Fibroblast of villous mesenchyme (primary cell): ENCODE measurements around the gene OGFOD3. TPM values are rescaled to one million over a fixed set of nuclear protein-coding genes. Genes with fewer than 3 reads are reported as not detected.
A peak's percentile ranks its signal among the peaks of the same experiment; 100 is the strongest.

Source experiments
- DNase-seq: peaks from one replicate; pipeline ENCODE4 v3.0.0-alpha.2; 2010; ENCODE audit warnings: low read depth
- H3K4me3 ChIP-seq: 2 replicates; pipeline ENCODE4 v1.5.1; 2011; ENCODE audit warnings: low read depth, mild to moderate bottlenecking, low read length
- total RNA-seq: library from RNA; depleted of rRNA; stranded (reverse); fragments of >200 nt; gene quantifications from 2 replicates; pipeline ENCODE4 v1.2.3, GENCODE V29; 2012
- TF ChIP-seq, protein P1 (sequence below): IDR thresholded peaks from 2 replicates; pipeline ENCODE4 v1.5.1; 2012; ENCODE audit warnings: low read depth, mild to moderate bottlenecking, low read length; ENCODE audit not compliant: insufficient read depth

Gene OGFOD3
- total RNA-seq, 1 donor, result 20.7 TPM

DNA sequence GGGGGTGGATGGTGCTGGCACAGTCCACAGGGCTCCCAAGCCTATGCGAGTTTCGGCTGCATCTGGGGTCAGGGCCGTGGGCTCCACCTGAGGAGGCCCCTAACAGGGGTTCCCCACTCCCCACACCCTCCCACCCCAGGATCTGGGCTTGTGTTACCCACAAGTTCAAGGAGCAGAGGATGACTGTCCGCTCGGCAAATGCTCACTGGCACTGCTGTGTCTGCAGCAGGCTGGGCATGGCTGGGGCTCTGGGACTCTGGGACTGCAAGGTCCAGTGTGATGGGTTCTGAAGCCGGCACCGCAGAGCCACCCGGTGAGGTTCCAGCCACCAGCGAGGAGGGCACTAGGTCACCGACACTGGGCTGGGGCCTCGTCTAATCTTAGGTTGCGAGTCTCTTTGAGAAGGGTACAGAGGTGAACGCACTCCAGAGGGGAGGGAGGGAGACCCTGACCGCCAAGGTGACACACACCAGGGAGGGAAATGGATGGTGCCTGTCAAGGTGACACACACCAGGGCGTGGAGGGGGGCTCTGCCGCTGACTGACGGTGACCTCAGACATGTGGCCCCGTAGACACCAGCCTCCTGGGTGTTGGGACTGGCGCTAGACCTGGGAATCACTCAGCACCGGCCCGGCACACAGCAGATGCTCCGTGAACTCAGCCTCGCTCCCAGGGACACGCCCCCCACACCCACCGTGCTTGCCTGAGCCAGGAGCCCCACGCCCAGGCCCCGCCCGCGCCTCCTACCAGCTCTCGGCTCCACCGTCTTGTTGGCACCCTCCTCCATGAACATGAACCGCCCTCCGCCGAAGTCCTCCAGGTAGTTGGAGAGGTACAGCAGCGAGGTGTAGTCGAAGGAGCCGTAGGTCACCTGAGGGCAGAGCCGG is 20.7 kb downstream of the OGFOD3 start:
- H3K4me3 ChIP-seq, result no peak overlapping the region
- TF ChIP-seq, protein P1, sequence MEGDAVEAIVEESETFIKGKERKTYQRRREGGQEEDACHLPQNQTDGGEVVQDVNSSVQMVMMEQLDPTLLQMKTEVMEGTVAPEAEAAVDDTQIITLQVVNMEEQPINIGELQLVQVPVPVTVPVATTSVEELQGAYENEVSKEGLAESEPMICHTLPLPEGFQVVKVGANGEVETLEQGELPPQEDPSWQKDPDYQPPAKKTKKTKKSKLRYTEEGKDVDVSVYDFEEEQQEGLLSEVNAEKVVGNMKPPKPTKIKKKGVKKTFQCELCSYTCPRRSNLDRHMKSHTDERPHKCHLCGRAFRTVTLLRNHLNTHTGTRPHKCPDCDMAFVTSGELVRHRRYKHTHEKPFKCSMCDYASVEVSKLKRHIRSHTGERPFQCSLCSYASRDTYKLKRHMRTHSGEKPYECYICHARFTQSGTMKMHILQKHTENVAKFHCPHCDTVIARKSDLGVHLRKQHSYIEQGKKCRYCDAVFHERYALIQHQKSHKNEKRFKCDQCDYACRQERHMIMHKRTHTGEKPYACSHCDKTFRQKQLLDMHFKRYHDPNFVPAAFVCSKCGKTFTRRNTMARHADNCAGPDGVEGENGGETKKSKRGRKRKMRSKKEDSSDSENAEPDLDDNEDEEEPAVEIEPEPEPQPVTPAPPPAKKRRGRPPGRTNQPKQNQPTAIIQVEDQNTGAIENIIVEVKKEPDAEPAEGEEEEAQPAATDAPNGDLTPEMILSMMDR, result no peak
- no peak for DNase-seq

DNA sequence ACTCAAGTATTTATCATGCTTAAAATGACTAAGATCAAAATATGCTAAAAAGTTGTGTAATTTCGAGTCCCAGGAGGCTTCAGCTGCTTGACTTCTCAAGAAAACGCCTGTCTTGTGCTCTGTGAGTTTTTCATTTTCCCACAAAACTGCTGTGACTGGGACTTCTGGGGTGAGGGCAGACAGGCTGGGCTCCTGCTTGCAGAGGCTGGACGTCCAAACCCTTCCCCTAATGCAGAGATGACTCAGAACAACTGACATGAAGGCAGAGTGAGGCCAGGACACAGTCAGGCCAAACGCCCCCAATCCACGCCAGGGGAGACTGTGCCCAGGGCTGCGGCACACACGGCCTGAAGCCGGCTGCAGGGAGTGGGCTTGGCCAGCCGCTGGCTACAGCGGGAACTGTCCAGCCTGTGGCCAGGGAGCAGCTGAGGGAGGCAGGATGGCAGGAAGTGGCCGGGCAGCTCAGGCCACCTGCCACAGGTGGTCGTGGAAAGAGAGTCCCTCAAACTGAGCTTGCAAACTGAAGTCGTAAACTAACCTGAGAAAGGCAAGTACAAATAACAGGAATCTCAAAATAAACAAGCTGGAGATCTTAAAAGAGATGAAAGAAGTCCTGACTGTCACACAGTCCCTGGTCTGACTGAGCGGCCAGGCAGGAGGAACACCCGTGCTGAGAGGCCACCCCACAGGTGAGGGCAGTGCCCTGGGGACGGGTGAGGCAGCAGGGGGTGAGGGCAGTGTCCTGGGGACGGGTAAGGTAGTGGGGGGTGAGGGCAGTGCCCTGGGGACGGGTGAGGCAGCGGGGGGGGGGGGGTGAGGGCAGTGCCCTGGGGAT is 21.6 kb downstream of the OGFOD3 start:
- TF ChIP-seq, protein P1, result no peak
- H3K4me3 ChIP-seq, result no peak overlapping the region

DNA sequence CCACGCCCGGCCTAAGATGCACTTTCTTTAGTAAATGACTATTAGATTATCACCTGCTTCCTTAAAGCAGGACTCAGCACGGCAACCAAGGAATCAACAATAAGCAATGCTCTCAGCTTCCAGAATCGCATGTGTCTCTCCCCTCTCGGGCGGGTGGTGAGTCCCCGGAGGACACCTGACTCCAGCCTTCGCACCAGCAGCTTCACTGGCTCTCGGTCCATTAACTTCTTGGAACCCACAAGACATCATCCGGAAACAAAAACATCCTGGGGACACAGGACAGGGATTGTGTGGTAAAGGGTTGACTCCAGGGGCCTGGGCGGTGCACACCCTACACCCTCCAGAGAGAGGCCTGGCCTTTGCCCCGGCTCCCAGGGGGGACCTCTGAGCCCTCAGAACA is 24.1 kb downstream of the OGFOD3 start:
- DNase-seq, result no peak
- TF ChIP-seq, protein P1, result no peak
- H3K4me3 ChIP-seq, result no peak overlapping the region

More for the DNA sequence above, 21.6 kb downstream of the OGFOD3 start:
- DNase-seq, result peak; percentile 91

DNA sequence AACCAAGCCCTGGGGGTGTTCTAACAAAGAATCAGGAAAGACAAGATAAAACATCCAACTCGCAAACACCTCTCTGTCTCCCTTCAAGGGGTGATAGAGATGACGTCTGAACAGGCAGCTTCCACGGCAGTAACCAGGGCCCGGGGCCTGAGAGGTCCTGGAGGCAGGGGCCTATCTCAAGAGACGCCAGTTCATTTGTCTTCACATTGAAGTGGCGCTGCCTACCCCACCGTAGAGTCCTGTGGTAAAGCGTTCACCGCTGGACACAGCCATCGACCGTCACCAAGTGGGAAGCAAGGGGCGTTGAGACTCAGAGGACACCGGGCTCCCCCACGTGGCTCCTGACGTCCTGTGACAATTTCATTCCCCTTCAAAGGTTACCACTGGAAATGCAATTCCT is 25.4 kb downstream of the OGFOD3 start:
- TF ChIP-seq, protein P1, result no peak
- no peak for DNase-seq
- no peak overlapping the region for H3K4me3 ChIP-seq

DNA sequence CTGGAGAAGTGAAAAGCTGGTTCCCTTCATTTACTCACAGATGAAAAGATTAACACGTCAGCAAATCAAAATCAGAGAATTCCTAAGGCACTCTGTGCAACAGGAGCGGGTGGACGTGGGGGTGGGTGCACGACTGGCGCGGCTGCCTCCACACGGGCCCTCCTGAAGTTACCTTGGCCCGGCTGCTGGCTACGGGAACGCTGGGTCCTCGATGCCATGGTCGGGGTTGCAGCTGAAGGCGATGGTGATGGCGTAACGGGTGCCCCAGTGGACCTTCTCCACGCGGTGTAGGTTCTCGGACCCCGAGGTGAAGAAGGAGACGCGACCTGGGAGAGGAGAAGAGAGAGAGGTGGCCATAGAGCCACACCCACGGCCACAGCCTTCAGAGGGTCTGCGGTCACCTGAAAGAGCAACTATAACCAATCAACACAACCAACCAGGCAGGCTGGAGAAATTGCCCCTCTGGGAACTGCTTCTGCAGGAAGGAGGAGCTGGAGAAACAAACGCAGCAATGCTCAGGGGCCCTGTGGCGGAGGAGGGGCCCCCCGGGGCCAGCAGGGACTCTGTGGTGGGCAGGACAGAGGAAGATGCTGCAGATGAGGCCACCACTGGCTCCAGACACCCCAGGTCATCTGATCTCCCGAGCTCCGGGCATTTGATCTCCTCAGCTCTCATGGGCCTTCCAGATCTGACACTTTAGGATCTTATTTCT is 26.0 kb downstream of the OGFOD3 start:
- no peak for DNase-seq
- TF ChIP-seq, protein P1, result no peak

DNA sequence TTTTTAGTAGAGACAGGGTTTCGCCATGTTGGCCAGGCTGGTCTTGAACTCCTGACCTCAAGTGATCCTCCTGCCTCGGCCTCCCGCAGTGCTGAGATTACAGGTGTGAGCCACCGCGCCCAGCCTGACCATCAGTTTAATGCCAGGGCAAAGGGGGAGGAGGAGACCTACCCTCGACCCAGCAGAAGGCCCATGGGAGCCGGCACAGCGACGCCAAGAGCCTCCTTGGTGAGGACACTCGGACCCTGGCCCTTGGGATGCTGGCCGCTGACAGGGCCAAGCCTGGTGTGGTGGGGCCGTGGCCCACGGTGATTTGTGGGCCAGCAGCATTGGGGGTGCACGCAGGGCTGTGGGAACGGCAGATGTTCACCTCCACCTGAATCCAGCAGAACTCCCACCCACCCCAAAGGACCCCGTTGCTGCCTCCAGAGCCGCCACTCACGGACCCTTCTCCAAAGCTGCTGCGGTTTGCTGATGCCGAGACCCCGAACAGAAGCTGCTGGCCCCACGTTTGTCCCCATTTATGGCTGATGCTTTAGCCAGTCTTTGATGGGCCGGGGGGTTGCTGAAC is 26.8 kb downstream of the OGFOD3 start:
- TF ChIP-seq, protein P1, result no peak
- no peak for DNase-seq
- H3K4me3 ChIP-seq, result no peak overlapping the region

More for the DNA sequence above, 26.0 kb downstream of the OGFOD3 start:
- no peak overlapping the region for H3K4me3 ChIP-seq
